K562 (cell line): ENCODE measurements around the gene GALT. TPM values are rescaled to one million over a fixed set of nuclear protein-coding genes. Genes with fewer than 3 reads are reported as not detected.
"Not testable (repeated sequence)": the region's sequence is repeated elsewhere in the genome, so short reads cannot be mapped to it uniquely, and the experiment has no call there.

Experiments
- ATAC-seq: fragments of 200-7000 bp; cut with Tn5 transposase; 3 replicates; pipeline ENCODE4 v1.9.1; 2020; ENCODE audit warnings: moderate library complexity
- BruUV-seq: library from RNA; stranded (reverse); fragments of 400-500 nt; replicated peaks from 2 replicates; lab custom pipeline; 2021; lab: Mats Ljungman, UMichigan
- CTCF ChIA-PET: fragments of 300-600 bp; formaldehyde crosslinking; extraction: SDS; loops from one replicate; lab custom pipeline; 2021; ENCODE audit warnings: low intra/inter-chr PET ratio; lab: Yijun Ruan, JAX
- POLR2A ChIA-PET: fragments of 300-600, 350-650 bp; sonication (Branson Sonifier 250); formaldehyde crosslinking; extraction: SDS; loops from one replicate; lab custom pipeline; 2021; ENCODE audit warnings: antibody characterized with exemption, inconsistent platforms; lab: Yijun Ruan, JAX
- DNase-seq, 4 experiments: peaks; one replicate each; pipeline versions ENCODE4 v3.0.0 to v3.0.0-alpha.2; 2011 to 2018; ENCODE audit warnings: low spot score in 3 of 4, mixed read lengths in 3 of 4; ENCODE audit errors: extremely low read depth in 1 of 4
- FAIRE-seq: peaks from 2 replicates; lab custom pipeline; 2011; peaks lifted over from hg19 to GRCh38; lab: Jason Lieb, UNC
- H2AFZ ChIP-seq: 2 replicates; pipeline ENCODE4 v1.6.0; 2011; ENCODE audit warnings: low read depth, low read length, control low read depth, inconsistent platforms
- H3K27ac ChIP-seq: fragments of 200-600 bp; 3 replicates; pipeline ENCODE4 v1.8.0; 2011; ENCODE audit warnings: low read depth, mild to moderate bottlenecking, control low read depth, inconsistent platforms, low read length, moderate library complexity, mixed read lengths; ENCODE audit errors: extremely low read depth
- H3K27me3 ChIP-seq, 2 experiments: fragments of 300-600 bp in 1 of 2; 2 replicates in 1 of 2; 3 replicates in 1 of 2; pipeline versions ENCODE4 v1.6.0 to v1.8.0; 2011; ENCODE audit warnings: inconsistent platforms in 2 of 2, low read length in 2 of 2, mild to moderate bottlenecking in 1 of 2, mixed read lengths in 1 of 2, moderate library complexity in 1 of 2; ENCODE audit not compliant: control insufficient read depth in 2 of 2, insufficient read depth in 2 of 2
- H3K36me3 ChIP-seq: fragments of 300-600 bp; 3 replicates; pipeline ENCODE4 v1.8.0; 2011; ENCODE audit warnings: mild to moderate bottlenecking, low read length, inconsistent platforms; ENCODE audit not compliant: control insufficient read depth, insufficient read depth
- H3K4me1 ChIP-seq, 2 experiments: fragments of 200-600 bp in 1 of 2; replicated peaks in 1 of 2; 2 replicates in 1 of 2; 3 replicates in 1 of 2; pipeline versions ENCODE4 v1.5.1 to v1.8.0; 2011; ENCODE audit warnings: inconsistent platforms in 2 of 2, low read length in 2 of 2, mild to moderate bottlenecking in 1 of 2, mixed read lengths in 1 of 2, moderate library complexity in 1 of 2; ENCODE audit not compliant: control insufficient read depth in 2 of 2, insufficient read depth in 2 of 2
- H3K4me2 ChIP-seq: 2 replicates; pipeline ENCODE4 v1.6.1; 2011; ENCODE audit warnings: low read length, control low read depth, inconsistent platforms, mixed read lengths; ENCODE audit not compliant: insufficient read depth
- H3K4me3 ChIP-seq: fragments of 200-600 bp; sonication (generic), shearing (Covaris generic); 2 replicates; pipeline ENCODE4 v1.5.1; 2016; ENCODE audit warnings: control low read depth, inconsistent platforms
- H3K79me2 ChIP-seq: fragments of 200-600 bp; 3 replicates; pipeline ENCODE4 v1.8.0; 2011; ENCODE audit warnings: low read length, inconsistent platforms; ENCODE audit not compliant: control insufficient read depth, insufficient read depth
- H3K9ac ChIP-seq, 2 experiments: 2 replicates each; pipeline versions ENCODE4 v1.6.0 to v1.6.1; 2011; ENCODE audit warnings: low read depth in 2 of 2, low read length in 2 of 2, control low read depth in 1 of 2, inconsistent platforms in 1 of 2, mild to moderate bottlenecking in 1 of 2, mixed read lengths in 1 of 2; ENCODE audit not compliant: insufficient read depth in 1 of 2
- H3K9me1 ChIP-seq: one replicate; pipeline ENCODE4 v1.6.0; 2011; ENCODE audit warnings: inconsistent platforms, mild to moderate bottlenecking, low read length, moderate library complexity; ENCODE audit not compliant: control insufficient read depth, insufficient read depth
- H3K9me3 ChIP-seq: replicated peaks from 2 replicates; pipeline ENCODE4 v1.5.1; 2011; ENCODE audit warnings: low read depth, low read length, inconsistent platforms; ENCODE audit not compliant: control insufficient read depth, insufficient read depth
- H4K20me1 ChIP-seq: replicated peaks from 2 replicates; pipeline ENCODE4 v1.6.1; 2011; ENCODE audit warnings: low read length, inconsistent platforms, mixed read lengths; ENCODE audit not compliant: control insufficient read depth, insufficient read depth
- KLF13 ChIP-seq: fragments of 450-650 bp; IDR thresholded peaks from 2 replicates; pipeline ENCODE4 v1.6.1; 2016; ENCODE audit warnings: missing genetic modification characterization, low read depth, mild to moderate bottlenecking, missing compliant biosample characterization, moderate library complexity, borderline replicate concordance
- MTA2 ChIP-seq: fragments of 450-650 bp; IDR thresholded peaks from 2 replicates; pipeline ENCODE4 v1.6.1; 2016; ENCODE audit warnings: low read depth
- NEUROD1 ChIP-seq: fragments of 150-350 bp; IDR thresholded peaks from 2 replicates; pipeline ENCODE4 v1.6.1; 2014; ENCODE audit warnings: borderline replicate concordance, low read length, low read depth; ENCODE audit not compliant: partially characterized antibody
- PHF20 ChIP-seq: fragments of 450-650 bp; IDR thresholded peaks from 2 replicates; pipeline ENCODE4 v1.6.1; 2018; ENCODE audit not compliant: partially characterized antibody
- ZFX ChIP-seq: sonication (generic); formaldehyde crosslinking; IDR thresholded peaks from 2 replicates; pipeline ENCODE4 v1.8.0; 2022; ENCODE audit warnings: mild to moderate bottlenecking, missing genetic modification reagents, moderate library complexity
- ZNF384 ChIP-seq: IDR thresholded peaks from 2 replicates; pipeline ENCODE4 v1.6.1; 2012; ENCODE audit warnings: low read depth, low read length, improper control_type of control experiment
- ZSCAN32 ChIP-seq: fragments of 450-650 bp; formaldehyde crosslinking; IDR thresholded peaks from 2 replicates; pipeline ENCODE4 v1.4.0; 2020; ENCODE audit warnings: mild to moderate bottlenecking, moderate library complexity
- WGBS: fragments of 100-300 bp; shearing (Covaris generic); methylation state at CpG from one replicate; pipeline ENCODE4 v1.1.6; 2016; ENCODE audit warnings: low coverage, mixed read lengths; ENCODE audit not compliant: insufficient coverage; ENCODE audit errors: missing lambda C conversion rate; 5-methylcytosine and 5-hydroxymethylcytosine counted together
- in situ Hi-C: fragments of 300-500 bp; cut with MboI; formaldehyde crosslinking; loops from 4 replicates; pipeline ENCODE4 v1.15.0; 2018; ENCODE audit warnings: inconsistent platforms, mixed read lengths
- intact Hi-C: fragments of 100-400 bp; cut with micrococcal nuclease; formaldehyde crosslinking; loops from 2 replicates; pipeline ENCODE4 v1.14.2; 2022
- polyA plus RNA-seq, 8 experiments: library from polyadenylated mRNA; depleted of rRNA in 4 of 8; stranded (reverse) in 5 of 8; unstranded in 3 of 8; fragments of >200 nt; fragmentation: Nextera tagmentation in 2 of 8; fragmentation: Illumina TruSeq in 1 of 8; extraction: Ambion mirVana in 2 of 8; extraction: Trizol in 1 of 8; gene quantifications; 2 replicates each; pipeline versions ENCODE4 v1.2.1 to v1.2.3, GENCODE V29; 2011 to 2014; ENCODE audit warnings: inconsistent platforms in 1 of 8, missing spikeins in 1 of 8
- total RNA-seq, 7 experiments: library from RNA; depleted of rRNA in 6 of 7; stranded (reverse); fragments of >200 nt in 6 of 7; fragmentation: Illumina TruSeq in 2 of 7; extraction: Trizol in 2 of 7; gene quantifications; 2 replicates each; pipeline versions ENCODE4 v1.2.1 to v1.2.3, GENCODE V29; 2011 to 2021; ENCODE audit warnings: low replicate concordance in 1 of 7

GALT gene
- total and polyA plus RNA-seq, 9 of the 15 experiments (the other 6 are each of a cell fraction or from before 2014, with no cell fraction given) = 7.3 to 29.2 (median 15.6) TPM

DNA sequence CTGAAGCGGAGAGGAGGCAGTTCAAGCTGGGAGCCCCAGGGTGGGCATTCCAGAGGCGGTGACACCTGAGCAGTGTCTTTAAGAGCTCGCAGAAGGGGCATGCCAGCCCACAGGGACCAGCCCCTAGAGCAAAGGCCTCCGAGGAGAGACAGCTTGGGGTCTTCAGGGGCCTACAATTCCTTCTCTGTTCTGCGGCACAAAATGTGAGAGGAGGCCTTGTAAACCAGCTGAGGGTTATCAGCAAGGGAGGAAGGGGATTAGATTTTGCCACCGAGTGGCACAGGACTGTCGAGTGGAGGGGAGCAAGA is 8.4 kb upstream of the GALT start (continued):
- TF ChIP-seq ZFX (CRISPR knock-in tag) (0 out of 2 replicates have a peak, but pooled peaks have one; percentile 7), MTA2 (no peak), PHF20 (peak; percentile 1), NEUROD1 (no peak), KLF13 (tag) (no peak), ZSCAN32 (CRISPR knock-in tag) (no peak)
- TF ChIP-seq, all 486 proteins: peak for 3

- BruUV-seq, H2AFZ ChIP-seq, H3K9me3 ChIP-seq, H3K4me2 ChIP-seq, in situ Hi-C loops, FAIRE-seq, H3K4me3 ChIP-seq, ATAC-seq, H3K27ac ChIP-seq, H4K20me1 ChIP-seq, H3K9ac ChIP-seq, POLR2A ChIA-PET, intact Hi-C loops, CTCF ChIA-PET, H3K9me1 ChIP-seq, H3K27me3 ChIP-seq, DNase-seq: not testable (repeated sequence)
- WGBS = 87% methylated on average over 8 of the region's 8 CpGs
- Histone ChIP-seq H3K36me3 (peaks cover 14% of the 10 kb centered on the region; the same call in 1 of the 3 replicates), H3K79me2 (peaks cover 18% of the 10 kb centered on the region), H3K4me1 (peaks cover 5 to 23% of the 10 kb centered on the region in 2 experiments; a peak in 4 of 5 replicates)
- TF ChIP-seq ZNF384 = peak; percentile 37; the same call in 1 of the 2 replicates
Observed at GRCh38 chr9:34639322-34639721, 7.2 kb upstream of the GALT start.
